B cell (primary cell): ENCODE results near the gene ZNF19. TPM values are rescaled to one million over a fixed set of nuclear protein-coding genes. Genes with fewer than 3 reads are reported as not detected.

Source experiments
- ATAC-seq: fragments of 200-7000 bp; cut with Tn5 transposase; one replicate; pipeline ENCODE4 v1.10.0; 2021; ENCODE audit warnings: low read depth, mild to moderate bottlenecking, moderate number of reproducible peaks, moderate library complexity
- CTCF ChIA-PET: fragments of 350-600 bp; sonication (Branson Sonifier 250); formaldehyde crosslinking; loops from one replicate; lab custom pipeline; 2021; ENCODE audit warnings: antibody characterized with exemption, inconsistent platforms; lab: Charles Lee
- POLR2A ChIA-PET: fragments of 350-600 bp; sonication (Branson Sonifier 250); formaldehyde crosslinking; loops from one replicate; lab custom pipeline; 2021; ENCODE audit warnings: antibody characterized with exemption; lab: Charles Lee
- DNase-seq: peaks from one replicate; pipeline ENCODE4 v3.0.0; 2013
- H2AFZ ChIP-seq: 2 replicates; pipeline ENCODE4 v1.6.1; 2012; ENCODE audit warnings: mild to moderate bottlenecking, low read depth, low read length; ENCODE audit not compliant: insufficient read depth, poor library complexity, severe bottlenecking
- H3K27ac ChIP-seq, 2 donors: 1 replicate in 1 of 2; 2 replicates in 1 of 2; pipeline ENCODE4 v1.5.1; 2012 to 2013; ENCODE audit warnings: low read length in 2 of 2, mild to moderate bottlenecking in 2 of 2, moderate library complexity in 1 of 2
- H3K27me3 ChIP-seq, 4 experiments: fragments of 200-600 bp in 1 of 4; sonication (generic) in 1 of 4; replicated peaks in 1 of 4; 1 replicate in 2 of 4; 2 replicates in 2 of 4; pipeline versions ENCODE4 v1.6.1 to v1.7.0; 2013 to 2016; ENCODE audit warnings: low read length in 3 of 4, mild to moderate bottlenecking in 2 of 4, mixed read lengths in 1 of 4, moderate library complexity in 1 of 4; ENCODE audit not compliant: insufficient read depth in 4 of 4, control insufficient read depth in 3 of 4; ENCODE audit errors: control extremely low read depth in 1 of 4
- H3K36me3 ChIP-seq, 2 experiments: replicated peaks in 1 of 2; 1 replicate in 1 of 2; 2 replicates in 1 of 2; pipeline versions ENCODE4 v1.6.1 to v1.7.1; 2013; ENCODE audit warnings: low read length in 1 of 2; ENCODE audit not compliant: insufficient read depth in 2 of 2, control insufficient read depth in 1 of 2; ENCODE audit errors: control extremely low read depth in 1 of 2, extremely low read depth in 1 of 2
- H3K4me1 ChIP-seq, 2 donors: fragments of 200-600 bp in 1 of 2; sonication (generic) in 1 of 2; 1 replicate in 1 of 2; 2 replicates in 1 of 2; pipeline versions ENCODE4 v1.5.1 to v1.6.1; 2013 to 2017; ENCODE audit warnings: low read length in 2 of 2; ENCODE audit not compliant: control insufficient read depth in 2 of 2, insufficient read depth in 2 of 2
- H3K4me2 ChIP-seq: replicated peaks from 2 replicates; pipeline ENCODE3; 2012; ENCODE audit warnings: mild to moderate bottlenecking, low read depth, low read length; ENCODE audit not compliant: poor library complexity, severe bottlenecking
- H3K4me3 ChIP-seq, 5 experiments: fragments of 200-600 bp in 1 of 5; sonication (generic) in 1 of 5; 1 replicate in 3 of 5; 2 replicates in 2 of 5; pipeline versions ENCODE4 v1.5.1 to v1.7.0; 2011 to 2016; ENCODE audit warnings: low read length in 4 of 5, mild to moderate bottlenecking in 4 of 5, low read depth in 2 of 5, control low read depth in 1 of 5, moderate library complexity in 1 of 5; ENCODE audit not compliant: insufficient read depth in 1 of 5; ENCODE audit errors: control extremely low read depth in 1 of 5, extremely low read depth in 1 of 5
- H3K79me2 ChIP-seq: fragments of 200-600 bp; sonication (generic); one replicate; pipeline ENCODE4 v1.6.0; 2016; ENCODE audit warnings: low read length; ENCODE audit not compliant: control insufficient read depth, insufficient read depth
- H3K9ac ChIP-seq: fragments of 200-600 bp; sonication (generic); 2 replicates; pipeline ENCODE4 v1.6.1; 2017; ENCODE audit warnings: mild to moderate bottlenecking, low read length, moderate library complexity
- H3K9me3 ChIP-seq, 3 donors: one replicate each; pipeline versions ENCODE4 v1.6.1 to v1.7.1; 2013; ENCODE audit warnings: low read length in 2 of 3; ENCODE audit not compliant: control insufficient read depth in 2 of 3, insufficient read depth in 1 of 3; ENCODE audit errors: control extremely low read depth in 1 of 3
- H4K20me1 ChIP-seq: 2 replicates; pipeline ENCODE4 v1.6.0; 2012; ENCODE audit warnings: mild to moderate bottlenecking, low read length; ENCODE audit not compliant: insufficient read depth, control insufficient read depth, poor library complexity, severe bottlenecking
- H3K27ac Mint-ChIP-seq: one replicate; pipeline ENCODE4 v1.8.0; 2021; ENCODE audit warnings: mixed read lengths
- H3K27me3 Mint-ChIP-seq: one replicate; pipeline ENCODE4 v1.8.0; 2021; ENCODE audit warnings: mixed read lengths
- H3K4me1 Mint-ChIP-seq: one replicate; pipeline ENCODE4 v1.8.0; 2021; ENCODE audit warnings: mixed read lengths
- H3K4me3 Mint-ChIP-seq: one replicate; pipeline ENCODE4 v1.8.0; 2021; ENCODE audit warnings: mixed read lengths
- H3K9me3 Mint-ChIP-seq: one replicate; pipeline ENCODE4 v1.8.0; 2022; ENCODE audit warnings: mixed read lengths; ENCODE audit not compliant: insufficient read depth
- CTCF ChIP-seq: fragments of 200-600 bp; IDR thresholded peaks from one replicate; pipeline ENCODE4 v1.8.0; 2022; ENCODE audit warnings: antibody characterized with exemption, mild to moderate bottlenecking
- EZH2 ChIP-seq: IDR thresholded peaks from 2 replicates; pipeline ENCODE4 v1.6.1; 2012; ENCODE audit warnings: borderline replicate concordance, low read depth, mild to moderate bottlenecking, moderate library complexity, low read length; ENCODE audit not compliant: insufficient read depth, poor library complexity, severe bottlenecking
- WGBS: methylation state at CpG from one replicate; pipeline ENCODE4 v1.1.5; 2013; ENCODE audit warnings: missing lambda C conversion rate; ENCODE audit not compliant: insufficient coverage; 5-methylcytosine and 5-hydroxymethylcytosine counted together
- intact Hi-C: fragments of 100-400 bp; cut with micrococcal nuclease; formaldehyde crosslinking; loops from one replicate; pipeline ENCODE4 v1.10.0; 2022
- polyA minus RNA-seq: library from RNA; depleted of rRNA, polyadenylated mRNA; stranded (reverse); fragments of >200 nt; gene quantifications from 2 replicates; pipeline ENCODE4 v1.2.3, GENCODE V29; 2012
- polyA plus RNA-seq: library from polyadenylated mRNA; depleted of rRNA; stranded (reverse); fragments of >200 nt; gene quantifications from 2 replicates; pipeline ENCODE4 v1.2.3, GENCODE V29; 2012
- total RNA-seq, 2 donors: library from RNA; stranded (reverse); fragments of 120-200 nt in 1 of 2; gene quantifications; 1 replicate in 1 of 2; 2 replicates in 1 of 2; pipeline versions ENCODE4 v1.2.3 to v1.2.4, GENCODE V29; 2013 to 2022

ZNF19 gene
- total RNA-seq: 12.6 and 16.0 TPM in 2 replicates
- total RNA-seq (2013): 10.1 TPM
- polyA plus RNA-seq: 2.4 and 3.2 TPM in 2 replicates
- 4.6 and 4.7 TPM in 2 replicates for polyA minus RNA-seq

GRCh38 chr16:71489122-71489521 is at the start of gene ZNF19:
TSS of gene ZNF19 (minus strand) at chr16:71489324. CDS start at chr16:71482114, 7,210 bp downstream.
- CTCF ChIA-PET: interaction anchor here (1.0 to 6.1 kb wide), 3 partner anchors 11 to 77 kb away, joined by 3 to 27 read pairs (median 4); no protein-coding TSS in a partner anchor
- H3K4me1 ChIP-seq: peaks cover 3 to 4% of the 10 kb centered on the region in 2 donors
- H3K9me3 ChIP-seq: no peaks in the 10 kb centered on the region
- Mint-ChIP-seq H3K27me3 (peaks cover 13% of the 10 kb centered on the region), H3K9me3 (no peaks in the 10 kb centered on the region), H3K4me3 (no peak within 1 kb of the TSS), H3K27ac (no peak within 1 kb of the TSS), H3K4me1 (peaks cover 6% of the 10 kb centered on the region)
- no peak within 1 kb of the TSS for H3K9ac ChIP-seq
- WGBS: 96% methylated on average over 22 of the region's 22 CpGs
- intact Hi-C loops: loop anchor here (5.0 kb wide), 1 partner anchor 37 kb away; no protein-coding TSS in a partner anchor
- H4K20me1 ChIP-seq: no peaks in the 10 kb centered on the region
- no peak within 1 kb of the TSS for H3K4me3 ChIP-seq
- no peak within 1 kb of the TSS for H2AFZ ChIP-seq
- H3K27ac ChIP-seq: no peak within 1 kb of the TSS
- POLR2A ChIA-PET: no interaction called here
- TF ChIP-seq CTCF (no peak), EZH2 (no peak)
- no peak within 1 kb of the TSS for H3K4me2 ChIP-seq
- no peaks in the 10 kb centered on the region for H3K27me3 ChIP-seq
- H3K36me3 ChIP-seq: no peaks in the 10 kb centered on the region
- ATAC-seq (no peak), DNase-seq (no peak)
- no peaks in the 10 kb centered on the region for H3K79me2 ChIP-seq

GRCh38 chr16:71537643-71538042 is 48.5 kb upstream of the ZNF19 start:
- H3K4me3 ChIP-seq: no peak overlapping the region
- H4K20me1 ChIP-seq: no peaks in the 10 kb centered on the region
- no peaks in the 10 kb centered on the region for H3K9me3 Mint-ChIP-seq
- H3K4me1 ChIP-seq: peaks cover 13 to 15% of the 10 kb centered on the region in 2 donors
- H3K9ac ChIP-seq: no peak overlapping the region
- CTCF ChIA-PET: interaction anchor here (0.9 to 4.2 kb wide), 8 partner anchors 11 to 126 kb away, joined by 3 to 67 read pairs (median 11); partner anchors contain the start of gene CHST4
- peak overlapping the region; percentile 17 for H2AFZ ChIP-seq
- WGBS: 75% methylated on average over 6 of the region's 6 CpGs
- no peaks in the 10 kb centered on the region for H3K9me3 ChIP-seq
- intact Hi-C loops: loop anchor here (1.0 kb wide), 2 partner anchors 28 to 74 kb away; no protein-coding TSS in a partner anchor
- POLR2A ChIA-PET: no interaction called here
- peaks cover 15% of the 10 kb centered on the region for H3K4me1 Mint-ChIP-seq
- H3K36me3 ChIP-seq: no peaks in the 10 kb centered on the region
- no peak overlapping the region for H3K27ac Mint-ChIP-seq
- H3K27ac ChIP-seq: no peak overlapping the region
- H3K27me3 ChIP-seq: peaks cover 0 to 7% (median 2%) of the 10 kb centered on the region in 4 experiments
- H3K4me2 ChIP-seq: no peak overlapping the region
- peak; percentile 64 for DNase-seq
- H3K4me3 Mint-ChIP-seq: no peak overlapping the region
- H3K27me3 Mint-ChIP-seq: peaks cover 13% of the 10 kb centered on the region
- no peaks in the 10 kb centered on the region for H3K79me2 ChIP-seq
- ATAC-seq: peak; percentile 73
- peak; percentile 80 for TF ChIP-seq CTCF
- TF ChIP-seq EZH2: no peak
